Fibroblast of lung (primary cell): ENCODE data around the gene DHRS12. TPM values are rescaled to one million over a fixed set of nuclear protein-coding genes. Genes with fewer than 3 reads are reported as not detected.

Experiments used
- DNase-seq, 2 donors: peaks; one replicate each; pipeline versions ENCODE4 v3.0.0 to v3.0.0-alpha.2; 2010; ENCODE audit warnings: low read depth in 2 of 2
- H2AFZ ChIP-seq: 2 replicates; pipeline ENCODE4 v1.5.1; 2012; ENCODE audit warnings: low read length, control low read depth, inconsistent platforms
- H3K27ac ChIP-seq: 2 replicates; pipeline ENCODE4 v1.5.1; 2011; ENCODE audit warnings: low read length, control low read depth; ENCODE audit not compliant: insufficient read depth
- H3K27me3 ChIP-seq: 2 replicates; pipeline ENCODE4 v1.5.1; 2011; ENCODE audit warnings: mild to moderate bottlenecking, low read length; ENCODE audit not compliant: control insufficient read depth, insufficient read depth
- H3K36me3 ChIP-seq: 2 replicates; pipeline ENCODE4 v1.5.1; 2011; ENCODE audit warnings: low read length; ENCODE audit not compliant: control insufficient read depth, insufficient read depth
- H3K4me1 ChIP-seq: 2 replicates; pipeline ENCODE4 v1.5.1; 2011; ENCODE audit warnings: low read length; ENCODE audit not compliant: control insufficient read depth, insufficient read depth; ENCODE audit errors: extremely low read depth
- H3K4me2 ChIP-seq: 2 replicates; pipeline ENCODE4 v1.5.1; 2011; ENCODE audit warnings: low read length, control low read depth; ENCODE audit not compliant: insufficient read depth; ENCODE audit errors: extremely low read depth
- H3K4me3 ChIP-seq, 4 experiments: fragments of 200-600 bp in 1 of 4; sonication (generic) in 1 of 4; replicated peaks in 1 of 4; 2 replicates each; pipeline ENCODE4 v1.5.1; 2011 to 2016; ENCODE audit warnings: low read length in 4 of 4, low read depth in 3 of 4, mild to moderate bottlenecking in 3 of 4, control low read depth in 2 of 4, inconsistent platforms in 1 of 4, mixed read lengths in 1 of 4; ENCODE audit not compliant: insufficient read depth in 1 of 4; ENCODE audit errors: control extremely low read depth in 1 of 4
- H3K79me2 ChIP-seq: 2 replicates; pipeline ENCODE4 v1.5.1; 2012; ENCODE audit warnings: mild to moderate bottlenecking, low read length, inconsistent platforms; ENCODE audit not compliant: control insufficient read depth, insufficient read depth
- H3K9ac ChIP-seq: 2 replicates; pipeline ENCODE4 v1.5.1; 2011; ENCODE audit warnings: mild to moderate bottlenecking, low read length, control low read depth; ENCODE audit not compliant: insufficient read depth
- H3K9me3 ChIP-seq: 2 replicates; pipeline ENCODE4 v1.5.1; 2012; ENCODE audit warnings: low read depth, low read length; ENCODE audit not compliant: control insufficient read depth, insufficient read depth
- H4K20me1 ChIP-seq: 2 replicates; pipeline ENCODE4 v1.5.1; 2011; ENCODE audit warnings: low read length; ENCODE audit not compliant: control insufficient read depth, insufficient read depth; ENCODE audit errors: extremely low read depth
- EZH2 ChIP-seq: IDR thresholded peaks from 2 replicates; pipeline ENCODE4 v1.5.1; 2012; ENCODE audit warnings: low read length, control low read depth, mild to moderate bottlenecking; ENCODE audit errors: missing control alignments
- polyA plus RNA-seq, 2 donors: library from polyadenylated mRNA; depleted of rRNA in 1 of 2; stranded (reverse) in 1 of 2; unstranded in 1 of 2; fragments of >200 nt; gene quantifications; 2 replicates each; pipeline ENCODE4 v1.2.1, GENCODE V29; 2011 to 2012; ENCODE audit warnings: missing spikeins in 1 of 2
- total RNA-seq: library from RNA; depleted of rRNA; stranded (reverse); fragments of >200 nt; gene quantifications from 2 replicates; pipeline ENCODE4 v1.2.1, GENCODE V29; 2014
- TF ChIP-seq, protein P1 (sequence below), 2 donors: IDR thresholded peaks in 1 of 2; conservative IDR thresholded peaks in 1 of 2; 1 replicate in 1 of 2; 2 replicates in 1 of 2; pipeline ENCODE4 v1.5.1; 2011 to 2012; ENCODE audit warnings: low read length in 2 of 2, control low read depth in 1 of 2, inconsistent platforms in 1 of 2, low read depth in 1 of 2, mild to moderate bottlenecking in 1 of 2

Gene DHRS12
- total and polyA plus RNA-seq, 2 donors (not counting 1 experiment from before 2014, with no cell fraction given): 5.7 to 6.1 TPM

DNA sequence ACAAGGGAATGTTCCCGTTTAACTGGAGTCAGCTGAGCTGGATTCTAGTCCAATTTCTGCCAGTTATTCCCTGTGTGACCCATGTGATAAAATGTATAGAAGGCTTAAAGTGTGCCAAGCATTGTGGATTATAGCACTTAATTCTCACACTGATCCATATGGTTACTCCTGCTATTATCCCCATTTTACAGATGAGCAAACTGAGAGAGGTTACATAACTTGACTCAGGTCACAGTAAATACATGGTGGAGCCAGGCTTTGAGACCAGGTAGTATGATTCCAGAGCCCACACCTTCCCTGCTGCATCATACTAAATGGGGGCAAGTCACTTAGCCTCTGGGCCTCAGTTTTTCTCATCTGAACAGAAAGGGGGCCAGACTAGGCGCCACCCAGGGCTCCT, 2.0 kb upstream of the DHRS12 start:
- TF ChIP-seq EZH2: no peak
- TF ChIP-seq, protein P1, sequence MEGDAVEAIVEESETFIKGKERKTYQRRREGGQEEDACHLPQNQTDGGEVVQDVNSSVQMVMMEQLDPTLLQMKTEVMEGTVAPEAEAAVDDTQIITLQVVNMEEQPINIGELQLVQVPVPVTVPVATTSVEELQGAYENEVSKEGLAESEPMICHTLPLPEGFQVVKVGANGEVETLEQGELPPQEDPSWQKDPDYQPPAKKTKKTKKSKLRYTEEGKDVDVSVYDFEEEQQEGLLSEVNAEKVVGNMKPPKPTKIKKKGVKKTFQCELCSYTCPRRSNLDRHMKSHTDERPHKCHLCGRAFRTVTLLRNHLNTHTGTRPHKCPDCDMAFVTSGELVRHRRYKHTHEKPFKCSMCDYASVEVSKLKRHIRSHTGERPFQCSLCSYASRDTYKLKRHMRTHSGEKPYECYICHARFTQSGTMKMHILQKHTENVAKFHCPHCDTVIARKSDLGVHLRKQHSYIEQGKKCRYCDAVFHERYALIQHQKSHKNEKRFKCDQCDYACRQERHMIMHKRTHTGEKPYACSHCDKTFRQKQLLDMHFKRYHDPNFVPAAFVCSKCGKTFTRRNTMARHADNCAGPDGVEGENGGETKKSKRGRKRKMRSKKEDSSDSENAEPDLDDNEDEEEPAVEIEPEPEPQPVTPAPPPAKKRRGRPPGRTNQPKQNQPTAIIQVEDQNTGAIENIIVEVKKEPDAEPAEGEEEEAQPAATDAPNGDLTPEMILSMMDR (conservative IDR thresholded peaks at IDR 0.05 in 1 of 2, IDR thresholded peaks at IDR 0.05 in 1 of 2; ENCODE audit: low read depth in 1 of 2, low read length in 2 of 2): no peak
- no peaks in the 10 kb centered on the region for H4K20me1 ChIP-seq
- DNase-seq: no peak
- H3K4me1 ChIP-seq: peaks cover 17% of the 10 kb centered on the region
- H3K79me2 ChIP-seq: no peaks in the 10 kb centered on the region
- H3K4me2 ChIP-seq: no peak overlapping the region
- H3K9ac ChIP-seq: no peak overlapping the region
- H3K27me3 ChIP-seq: no peaks in the 10 kb centered on the region
- no peaks in the 10 kb centered on the region for H3K36me3 ChIP-seq
- no peak overlapping the region for H3K27ac ChIP-seq
- H2AFZ ChIP-seq: no peak overlapping the region
- no peak overlapping the region for H3K4me3 ChIP-seq
- H3K9me3 ChIP-seq: no peaks in the 10 kb centered on the region

DNA sequence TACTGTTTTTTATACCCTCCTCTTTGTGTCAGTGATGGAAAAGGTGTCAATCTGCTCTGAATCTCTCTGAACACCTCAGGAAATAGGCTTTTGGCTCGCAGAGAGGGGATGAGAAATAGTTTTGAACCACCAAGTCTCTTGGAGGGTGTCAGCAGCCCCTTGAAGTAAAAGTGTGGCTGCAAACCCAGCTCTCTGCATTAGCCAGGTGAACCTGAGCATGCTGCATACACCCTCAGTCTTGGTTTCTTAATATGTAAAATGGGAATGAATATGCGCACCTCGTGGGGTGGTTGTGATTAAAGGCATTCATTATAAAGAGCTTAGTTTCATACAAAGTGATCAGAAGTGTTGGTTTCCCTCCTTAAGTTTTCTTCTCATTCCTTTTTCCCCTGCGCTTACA, 1.4 kb upstream of the DHRS12 start:
- TF ChIP-seq EZH2: no peak
- TF ChIP-seq, protein P1 (conservative IDR thresholded peaks at IDR 0.05 in 1 of 2, IDR thresholded peaks at IDR 0.05 in 1 of 2; ENCODE audit: low read depth in 1 of 2, low read length in 2 of 2): no peak
- Histone ChIP-seq H3K9ac (no peak overlapping the region), H3K9me3 (no peaks in the 10 kb centered on the region), H2AFZ (no peak overlapping the region), H3K79me2 (no peaks in the 10 kb centered on the region), H3K4me3 (no peak overlapping the region), H3K4me1 (peaks cover 17% of the 10 kb centered on the region), H3K27me3 (no peaks in the 10 kb centered on the region), H3K27ac (no peak overlapping the region), H3K36me3 (no peaks in the 10 kb centered on the region), H4K20me1 (no peaks in the 10 kb centered on the region), H3K4me2 (no peak overlapping the region)
- DNase-seq: no peak

DNA sequence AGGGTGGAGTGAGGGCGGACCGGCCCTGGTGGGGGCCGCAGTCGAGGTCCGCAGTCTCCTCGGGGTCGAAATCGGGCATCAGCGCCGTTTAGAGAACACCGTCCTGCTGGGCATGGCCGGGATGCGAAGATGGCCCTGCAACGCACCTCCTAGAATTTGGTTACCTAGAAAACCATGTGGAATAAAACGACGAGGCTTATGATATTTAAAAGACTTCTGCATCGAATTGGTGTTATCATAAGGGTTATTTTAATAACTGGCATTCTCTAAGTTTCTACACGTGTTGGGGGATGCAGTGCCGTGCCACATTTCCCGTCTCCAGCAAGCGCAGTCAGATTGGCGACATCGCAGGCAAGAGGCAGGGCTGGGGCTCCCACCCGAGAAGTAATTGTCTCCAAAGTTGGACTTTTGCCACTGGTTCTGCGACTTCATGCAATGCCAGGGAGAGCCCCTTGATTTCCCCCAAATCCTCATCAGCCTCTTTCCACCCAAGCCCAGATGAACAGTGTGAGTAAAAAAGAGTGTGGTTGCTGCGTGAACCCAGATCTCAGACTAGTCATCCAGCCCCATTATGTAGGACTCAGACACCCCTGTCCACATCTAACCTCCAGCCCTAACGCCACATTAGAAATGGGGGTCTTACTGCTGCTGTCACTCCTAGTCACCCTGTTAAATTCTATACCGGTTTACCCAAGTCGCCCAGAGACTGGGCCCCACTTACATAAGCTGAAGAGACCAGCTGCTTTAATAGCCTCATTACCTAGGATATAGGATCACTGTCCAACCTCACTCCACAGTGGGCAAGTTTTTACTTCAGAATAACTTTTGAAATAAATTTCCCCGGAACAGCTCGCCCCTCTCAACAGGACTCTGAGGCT, 571 bp upstream of the DHRS12 start:
- H3K79me2 ChIP-seq: no peaks in the 10 kb centered on the region
- peak overlapping the region; percentile 68 to 77 (median 70) for H3K4me3 ChIP-seq
- H3K36me3 ChIP-seq: no peaks in the 10 kb centered on the region
- peak; percentile 34 for TF ChIP-seq EZH2
- TF ChIP-seq, protein P1 (conservative IDR thresholded peaks at IDR 0.05 in 1 of 2, IDR thresholded peaks at IDR 0.05 in 1 of 2; ENCODE audit: low read depth in 1 of 2, low read length in 2 of 2): no peak
- peak overlapping the region; percentile 65 for H2AFZ ChIP-seq
- peak overlapping the region; percentile 85 for H3K4me2 ChIP-seq
- peak overlapping the region; percentile 88 for H3K27ac ChIP-seq
- peak overlapping the region; percentile 97 for H3K9ac ChIP-seq
- H4K20me1 ChIP-seq: no peaks in the 10 kb centered on the region
- H3K9me3 ChIP-seq: no peaks in the 10 kb centered on the region
- H3K4me1 ChIP-seq: peaks cover 17% of the 10 kb centered on the region
- H3K27me3 ChIP-seq: no peaks in the 10 kb centered on the region
- peak in 1 of 2 donors; percentile 14 for DNase-seq
